Activated B cell treated with CpG ODN at 0.5 μM for 24 hours (primary cell): ENCODE measurements around the gene ST8SIA1. TPM values are rescaled to one million over a fixed set of nuclear protein-coding genes. Genes with fewer than 3 reads are reported as not detected.

Source experiments
- ATAC-seq: fragments of 200-7000 bp; cut with Tn5 transposase; one replicate; pipeline ENCODE4 v1.10.0; 2021; ENCODE audit warnings: low read depth, mild to moderate bottlenecking, moderate library complexity
- CTCF ChIA-PET: fragments of 350-600 bp; sonication (Branson Sonifier 250); formaldehyde crosslinking; loops from one replicate; lab custom pipeline; 2021; ENCODE audit warnings: antibody characterized with exemption; lab: Charles Lee
- POLR2A ChIA-PET: fragments of 350-600 bp; sonication (Branson Sonifier 250); formaldehyde crosslinking; loops from one replicate; lab custom pipeline; 2021; ENCODE audit warnings: antibody characterized with exemption; lab: Charles Lee
- DNase-seq: peaks from one replicate; pipeline ENCODE4 v3.0.0; 2022
- H3K27ac Mint-ChIP-seq: one replicate; pipeline ENCODE4 v1.8.0; 2020; ENCODE audit warnings: mixed read lengths
- H3K27me3 Mint-ChIP-seq: one replicate; pipeline ENCODE4 v1.8.0; 2021; ENCODE audit warnings: mixed read lengths
- H3K36me3 Mint-ChIP-seq: one replicate; pipeline ENCODE4 v1.8.0; 2021; ENCODE audit warnings: low read depth, mixed read lengths
- H3K4me1 Mint-ChIP-seq: one replicate; pipeline ENCODE4 v1.8.0; 2021; ENCODE audit warnings: mixed read lengths
- H3K4me3 Mint-ChIP-seq: one replicate; pipeline ENCODE4 v1.8.0; 2020; ENCODE audit warnings: mild to moderate bottlenecking, mixed read lengths
- H3K9me3 Mint-ChIP-seq: one replicate; pipeline ENCODE4 v1.8.0; 2020; ENCODE audit warnings: mixed read lengths
- intact Hi-C: fragments of 100-400 bp; cut with micrococcal nuclease; formaldehyde crosslinking; loops from one replicate; pipeline ENCODE4 v1.15.1; 2024
- total RNA-seq: library from RNA; stranded (reverse); gene quantifications from 2 replicates; pipeline ENCODE4 v1.2.3, GENCODE V29; 2022
- TF ChIP-seq, protein P1 (sequence below): fragments of 200-600 bp; IDR thresholded peaks from one replicate; pipeline ENCODE4 v1.8.0; 2022; ENCODE audit warnings: antibody characterized with exemption, mild to moderate bottlenecking

The ST8SIA1 gene
- total RNA-seq, 1 donor from 2014 or later, result 0.31 TPM

DNA sequence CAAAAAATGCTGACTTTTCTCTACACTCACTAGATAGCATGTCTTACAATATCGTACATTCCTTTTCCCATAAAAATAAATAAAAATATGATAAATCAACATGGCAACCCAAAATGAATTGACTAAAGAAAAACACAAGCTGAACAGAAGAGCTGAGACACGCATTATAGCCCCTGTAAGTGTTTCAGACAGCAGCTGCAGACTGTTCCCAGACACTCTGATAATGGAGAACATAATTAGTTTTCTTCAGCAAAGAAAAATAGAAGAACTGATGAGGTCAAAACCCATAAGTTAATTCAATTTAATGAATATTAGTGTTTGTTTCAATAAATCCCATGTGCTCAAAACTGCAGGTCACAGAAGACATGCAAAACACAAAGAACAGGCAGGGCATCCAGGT, 23.8 kb downstream of the ST8SIA1 start:
- no peak for DNase-seq
- intact Hi-C loops, result no loop called here
- POLR2A ChIA-PET, result no interaction called here
- H3K36me3 Mint-ChIP-seq, result no peaks in the 10 kb centered on the region
- peaks cover 23% of the 10 kb centered on the region for H3K27me3 Mint-ChIP-seq
- CTCF ChIA-PET, result no interaction called here
- H3K4me1 Mint-ChIP-seq, result no peaks in the 10 kb centered on the region
- no peaks in the 10 kb centered on the region for H3K9me3 Mint-ChIP-seq
- H3K27ac Mint-ChIP-seq, result no peak overlapping the region
- no peak for ATAC-seq
- H3K4me3 Mint-ChIP-seq, result no peak overlapping the region
- TF ChIP-seq, protein P1, sequence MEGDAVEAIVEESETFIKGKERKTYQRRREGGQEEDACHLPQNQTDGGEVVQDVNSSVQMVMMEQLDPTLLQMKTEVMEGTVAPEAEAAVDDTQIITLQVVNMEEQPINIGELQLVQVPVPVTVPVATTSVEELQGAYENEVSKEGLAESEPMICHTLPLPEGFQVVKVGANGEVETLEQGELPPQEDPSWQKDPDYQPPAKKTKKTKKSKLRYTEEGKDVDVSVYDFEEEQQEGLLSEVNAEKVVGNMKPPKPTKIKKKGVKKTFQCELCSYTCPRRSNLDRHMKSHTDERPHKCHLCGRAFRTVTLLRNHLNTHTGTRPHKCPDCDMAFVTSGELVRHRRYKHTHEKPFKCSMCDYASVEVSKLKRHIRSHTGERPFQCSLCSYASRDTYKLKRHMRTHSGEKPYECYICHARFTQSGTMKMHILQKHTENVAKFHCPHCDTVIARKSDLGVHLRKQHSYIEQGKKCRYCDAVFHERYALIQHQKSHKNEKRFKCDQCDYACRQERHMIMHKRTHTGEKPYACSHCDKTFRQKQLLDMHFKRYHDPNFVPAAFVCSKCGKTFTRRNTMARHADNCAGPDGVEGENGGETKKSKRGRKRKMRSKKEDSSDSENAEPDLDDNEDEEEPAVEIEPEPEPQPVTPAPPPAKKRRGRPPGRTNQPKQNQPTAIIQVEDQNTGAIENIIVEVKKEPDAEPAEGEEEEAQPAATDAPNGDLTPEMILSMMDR, result no peak

DNA sequence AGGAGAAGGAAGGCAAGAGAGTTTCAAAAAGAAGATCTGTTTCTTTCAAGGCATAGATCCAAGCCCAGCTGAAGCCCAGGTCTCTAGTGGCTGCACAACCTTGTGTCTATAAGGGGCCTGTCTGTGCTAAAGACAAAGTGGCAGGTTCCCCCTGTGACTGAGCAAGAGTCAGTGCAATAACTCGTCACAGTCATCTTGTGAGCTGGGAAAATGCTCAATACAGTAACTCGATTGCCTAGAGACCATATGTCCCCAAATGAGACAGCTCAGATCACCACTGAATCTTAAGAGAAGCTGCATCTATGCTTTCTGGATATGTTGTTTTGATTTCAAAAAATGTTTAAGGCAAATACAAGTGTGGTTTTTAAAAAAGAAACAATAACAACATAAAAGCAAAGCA, 24.2 kb downstream of the ST8SIA1 start:
- DNase-seq (no peak), ATAC-seq (no peak)
- Mint-ChIP-seq H3K9me3 (no peaks in the 10 kb centered on the region), H3K27ac (no peak overlapping the region), H3K4me3 (no peak overlapping the region), H3K4me1 (no peaks in the 10 kb centered on the region), H3K36me3 (no peaks in the 10 kb centered on the region), H3K27me3 (peaks cover 23% of the 10 kb centered on the region)
- ChIA-PET CTCF (no interaction called here), POLR2A (no interaction called here)
- intact Hi-C loops, result no loop called here
- TF ChIP-seq, protein P1, result no peak

DNA sequence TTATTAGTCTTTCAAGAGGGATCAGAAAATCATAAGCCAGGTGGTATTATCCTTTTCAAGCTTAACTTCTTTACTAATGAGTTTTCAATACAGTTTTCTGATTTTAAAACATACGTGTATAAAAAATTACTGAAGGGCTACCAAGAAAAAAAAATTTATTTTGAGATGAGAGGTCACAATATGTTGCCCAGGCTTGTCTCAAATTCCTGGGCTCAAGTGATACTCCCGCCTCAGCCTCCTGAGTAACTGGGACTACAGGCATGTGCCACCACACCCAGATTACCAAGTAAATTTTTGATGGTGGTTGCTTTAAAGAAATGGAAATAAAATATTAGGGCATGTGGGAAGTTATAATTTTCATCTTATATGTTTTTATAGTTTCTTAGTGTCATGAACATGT, 26.7 kb downstream of the ST8SIA1 start:
- DNase-seq (no peak), ATAC-seq (no peak)
- intact Hi-C loops, result no loop called here
- ChIA-PET POLR2A (no interaction called here), CTCF (no interaction called here)
- H3K27ac Mint-ChIP-seq, result no peak overlapping the region
- TF ChIP-seq, protein P1, result no peak
- peaks cover 20% of the 10 kb centered on the region for H3K27me3 Mint-ChIP-seq
- H3K9me3 Mint-ChIP-seq, result no peaks in the 10 kb centered on the region
- no peaks in the 10 kb centered on the region for H3K36me3 Mint-ChIP-seq
- no peaks in the 10 kb centered on the region for H3K4me1 Mint-ChIP-seq
- no peak overlapping the region for H3K4me3 Mint-ChIP-seq

DNA sequence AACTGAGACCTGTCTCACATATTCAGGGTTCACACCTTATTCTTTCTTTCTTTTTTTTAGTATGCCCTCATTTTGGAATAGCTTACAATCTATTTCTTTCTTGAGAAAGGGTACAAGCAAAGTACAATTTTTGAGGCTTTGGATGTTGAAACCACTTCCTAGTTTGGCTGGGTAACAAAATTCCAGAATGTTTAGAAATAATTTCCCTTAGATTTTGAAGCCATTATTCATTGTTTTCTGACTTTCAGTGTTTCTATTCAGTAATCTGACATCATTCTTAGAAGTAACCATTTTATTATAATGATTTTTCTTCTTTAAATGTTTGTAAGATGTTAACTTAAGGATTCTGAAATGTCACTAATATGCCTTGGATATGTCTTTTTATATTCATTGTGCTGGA, 28.2 kb downstream of the ST8SIA1 start:
- no peak for DNase-seq
- ATAC-seq, result no peak
- Mint-ChIP-seq H3K4me3 (no peak overlapping the region), H3K9me3 (peaks cover 4% of the 10 kb centered on the region), H3K27ac (no peak overlapping the region), H3K4me1 (no peaks in the 10 kb centered on the region), H3K27me3 (peaks cover 20% of the 10 kb centered on the region), H3K36me3 (no peaks in the 10 kb centered on the region)
- intact Hi-C loops, result no loop called here
- POLR2A ChIA-PET, result no interaction called here
- CTCF ChIA-PET, result no interaction called here
- TF ChIP-seq, protein P1, result no peak

DNA sequence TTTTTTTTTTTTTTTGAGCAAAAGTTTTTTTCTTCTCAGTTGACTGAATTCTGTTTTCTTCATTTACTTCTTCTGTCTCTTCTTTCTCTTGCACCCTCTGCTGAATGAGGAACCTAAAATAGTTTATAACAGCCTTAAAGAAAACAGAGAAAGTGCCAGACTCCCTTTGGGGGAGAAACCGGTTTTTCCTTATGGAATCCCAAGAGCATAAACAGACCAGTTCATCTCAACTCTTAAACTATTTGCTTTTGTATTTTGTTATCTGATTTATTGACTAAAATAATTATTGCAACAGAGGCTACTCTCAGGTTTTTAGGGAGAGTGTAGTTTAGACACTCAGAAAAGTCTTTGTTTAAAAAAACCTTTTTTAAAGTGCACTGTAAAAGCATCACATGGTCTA, 30.2 kb downstream of the ST8SIA1 start:
- DNase-seq (no peak), ATAC-seq (no peak)
- ChIA-PET POLR2A (no interaction called here), CTCF (no interaction called here)
- peaks cover 10% of the 10 kb centered on the region for H3K9me3 Mint-ChIP-seq
- intact Hi-C loops, result no loop called here
- H3K27ac Mint-ChIP-seq, result no peak overlapping the region
- no peak overlapping the region for H3K4me3 Mint-ChIP-seq
- TF ChIP-seq, protein P1, result no peak
- H3K4me1 Mint-ChIP-seq, result no peaks in the 10 kb centered on the region
- no peaks in the 10 kb centered on the region for H3K36me3 Mint-ChIP-seq
- peaks cover 20% of the 10 kb centered on the region for H3K27me3 Mint-ChIP-seq
